Esophagus muscularis mucosa (tissue), 4 donors: Measurements from ENCODE around the gene MPST. TPM values are rescaled to one million over a fixed set of nuclear protein-coding genes. Genes with fewer than 3 reads are reported as not detected.

Experiments
- DNase-seq: peaks from one replicate; pipeline ENCODE4 v3.0.0-alpha.2; 2017; ENCODE audit errors: extremely low spot score
- H3K27ac ChIP-seq, 4 donors: fragments of 200-600 bp; sonication (generic); replicated peaks in 1 of 4; 1 replicate in 3 of 4; 2 replicates in 1 of 4; pipeline ENCODE4 v1.5.1; 2016 to 2019; ENCODE audit warnings: mild to moderate bottlenecking in 1 of 4
- H3K27me3 ChIP-seq, 4 donors: fragments of 200-600 bp; sonication (generic); one replicate each; pipeline versions ENCODE4 v1.5.1 to v1.6.0; 2016 to 2019
- H3K36me3 ChIP-seq, 4 donors: fragments of 200-600 bp; sonication (generic); one replicate each; pipeline ENCODE4 v1.5.1; 2016 to 2019
- H3K4me1 ChIP-seq, 4 donors: fragments of 200-600 bp; sonication (generic); one replicate each; pipeline ENCODE4 v1.5.1; 2016 to 2019
- H3K4me3 ChIP-seq, 4 donors: fragments of 200-600 bp; sonication (generic); 1 replicate in 2 of 4; 2 replicates in 2 of 4; pipeline ENCODE4 v1.5.1; 2016 to 2019; ENCODE audit warnings: mild to moderate bottlenecking in 4 of 4, moderate library complexity in 1 of 4
- H3K9me3 ChIP-seq, 4 donors: fragments of 200-600 bp; sonication (generic); 1 replicate in 3 of 4; 2 replicates in 1 of 4; pipeline ENCODE4 v1.5.1; 2016 to 2019
- CTCF ChIP-seq, 3 experiments: fragments of 200-600 bp in 2 of 3; fragments of 450-650 bp in 1 of 3; sonication (generic) in 2 of 3; IDR thresholded peaks; one replicate each; pipeline ENCODE4 v1.5.1; 2017 to 2019; ENCODE audit warnings: antibody characterized with exemption in 3 of 3, mild to moderate bottlenecking in 2 of 3, moderate library complexity in 1 of 3
- EP300 ChIP-seq: sonication (generic); formaldehyde crosslinking; IDR thresholded peaks from one replicate; pipeline ENCODE4 v1.6.1; 2017; ENCODE audit warnings: antibody characterized with exemption
- POLR2A ChIP-seq: fragments of 450-650 bp; IDR thresholded peaks from one replicate; pipeline ENCODE4 v1.6.1; 2017; ENCODE audit warnings: antibody characterized with exemption, moderate library complexity, mild to moderate bottlenecking, low read depth
- POLR2AphosphoS5 ChIP-seq, 2 donors: sonication (generic); formaldehyde crosslinking; IDR thresholded peaks; one replicate each; pipeline ENCODE4 v1.6.1; 2017; ENCODE audit warnings: antibody characterized with exemption in 2 of 2
- WGBS: methylation state at CpG from one replicate; pipeline ENCODE4 v1.1.5; 2018; 5-methylcytosine and 5-hydroxymethylcytosine counted together
- intact Hi-C: fragments of 100-400 bp; cut with DNase I; formaldehyde crosslinking; loops from one replicate; pipeline ENCODE4 v1.15.1; 2023
- total RNA-seq, 4 donors: library from RNA; depleted of rRNA; stranded (reverse); fragments of >200 nt; gene quantifications; one replicate each; pipeline versions ENCODE4 v1.1.0 to v1.2.1, GENCODE V29; 2016

The MPST gene
- total RNA-seq, 4 donors from 2014 or later, result 124 to 205 (median 169) TPM

GRCh38 chr22:37062702-37063381 is 43.3 kb downstream of the MPST start:
- no peaks in the 10 kb centered on the region for H3K9me3 ChIP-seq
- no peak for DNase-seq
- peaks cover 7 to 46% (median 39%) of the 10 kb centered on the region in 4 donors for H3K36me3 ChIP-seq
- H3K27me3 ChIP-seq, result peaks cover 0 to 24% (median 3%) of the 10 kb centered on the region in 4 donors
- intact Hi-C loops, result no loop called here
- TF ChIP-seq EP300, result no peak
- TF ChIP-seq POLR2AphosphoS5 (IDR thresholded peaks at IDR 0.05), result no peak
- TF ChIP-seq POLR2A, result no peak
- TF ChIP-seq CTCF (IDR thresholded peaks at IDR 0.05), result no peak
- no peak overlapping the region for H3K4me3 ChIP-seq
- H3K4me1 ChIP-seq, result no peaks in the 10 kb centered on the region
- H3K27ac ChIP-seq, result no peak overlapping the region
- 100% methylated on average over 12 of the region's 15 CpGs for WGBS

- intact Hi-C loops, result no loop called here
- 86% methylated on average over 23 of the region's 28 CpGs for WGBS
- no peak overlapping the region for H3K4me3 ChIP-seq
- TF ChIP-seq POLR2AphosphoS5 (IDR thresholded peaks at IDR 0.05), result no peak
- TF ChIP-seq EP300, result no peak
- no peak for TF ChIP-seq POLR2A
- TF ChIP-seq CTCF (IDR thresholded peaks at IDR 0.05), result no peak
- H3K27me3 ChIP-seq, result peaks cover 0 to 33% (median 12%) of the 10 kb centered on the region in 4 donors
- no peak overlapping the region for H3K27ac ChIP-seq
- no peaks in the 10 kb centered on the region for H3K9me3 ChIP-seq
- no peak for DNase-seq
- peaks cover 3 to 37% (median 30%) of the 10 kb centered on the region in 4 donors for H3K36me3 ChIP-seq
- H3K4me1 ChIP-seq, result peaks cover 0 to 1% (median 0%) of the 10 kb centered on the region in 4 donors
These were observed 44.2 kb downstream of the MPST start for GRCh38 chr22:37063431-37064420.

- TF ChIP-seq EP300 (no peak), CTCF (IDR thresholded peaks at IDR 0.05) (no peak), POLR2AphosphoS5 (IDR thresholded peaks at IDR 0.05) (no peak), POLR2A (no peak)
- H3K36me3 ChIP-seq, result peaks cover 0 to 29% (median 22%) of the 10 kb centered on the region in 4 donors
- H3K27ac ChIP-seq, result no peak overlapping the region
- no peaks in the 10 kb centered on the region for H3K9me3 ChIP-seq
- H3K4me1 ChIP-seq, result peaks cover 0 to 4% (median 0%) of the 10 kb centered on the region in 4 donors
- 92% methylated on average over 11 of the region's 11 CpGs for WGBS
- H3K27me3 ChIP-seq, result peaks cover 0 to 41% (median 18%) of the 10 kb centered on the region in 4 donors
- no peak overlapping the region for H3K4me3 ChIP-seq
- no peak for DNase-seq
- intact Hi-C loops, result no loop called here
These were observed 45.0 kb downstream of the MPST start for GRCh38 chr22:37064553-37064952.

GRCh38 chr22:37065180-37065579 is 45.6 kb downstream of the MPST start:
- peaks cover 0 to 22% (median 16%) of the 10 kb centered on the region in 4 donors for H3K36me3 ChIP-seq
- H3K27ac ChIP-seq, result no peak overlapping the region
- TF ChIP-seq POLR2AphosphoS5 (IDR thresholded peaks at IDR 0.05) (no peak), CTCF (IDR thresholded peaks at IDR 0.05) (no peak), POLR2A (no peak), EP300 (no peak)
- peaks cover 0 to 48% (median 24%) of the 10 kb centered on the region in 4 donors for H3K27me3 ChIP-seq
- 72% methylated on average over 2 of the region's 3 CpGs for WGBS
- no peaks in the 10 kb centered on the region for H3K9me3 ChIP-seq
- H3K4me3 ChIP-seq, result no peak overlapping the region
- intact Hi-C loops, result no loop called here
- peaks cover 0 to 4% (median 0%) of the 10 kb centered on the region in 4 donors for H3K4me1 ChIP-seq
- DNase-seq, result no peak
